ENCODE results near the gene MRPL55. TPM values are rescaled to one million over a fixed set of nuclear protein-coding genes. Genes with fewer than 3 reads are reported as not detected.

Gene MRPL55
- total RNA-seq, 2 donors from 2014 or later = 33.0 to 60.7 TPM

GRCh38 chr1:228074954-228075730 is 34.0 kb downstream of the MRPL55 start:
- no peaks in the 10 kb centered on the region for H3K9me3 ChIP-seq
- TF ChIP-seq, protein P1, sequence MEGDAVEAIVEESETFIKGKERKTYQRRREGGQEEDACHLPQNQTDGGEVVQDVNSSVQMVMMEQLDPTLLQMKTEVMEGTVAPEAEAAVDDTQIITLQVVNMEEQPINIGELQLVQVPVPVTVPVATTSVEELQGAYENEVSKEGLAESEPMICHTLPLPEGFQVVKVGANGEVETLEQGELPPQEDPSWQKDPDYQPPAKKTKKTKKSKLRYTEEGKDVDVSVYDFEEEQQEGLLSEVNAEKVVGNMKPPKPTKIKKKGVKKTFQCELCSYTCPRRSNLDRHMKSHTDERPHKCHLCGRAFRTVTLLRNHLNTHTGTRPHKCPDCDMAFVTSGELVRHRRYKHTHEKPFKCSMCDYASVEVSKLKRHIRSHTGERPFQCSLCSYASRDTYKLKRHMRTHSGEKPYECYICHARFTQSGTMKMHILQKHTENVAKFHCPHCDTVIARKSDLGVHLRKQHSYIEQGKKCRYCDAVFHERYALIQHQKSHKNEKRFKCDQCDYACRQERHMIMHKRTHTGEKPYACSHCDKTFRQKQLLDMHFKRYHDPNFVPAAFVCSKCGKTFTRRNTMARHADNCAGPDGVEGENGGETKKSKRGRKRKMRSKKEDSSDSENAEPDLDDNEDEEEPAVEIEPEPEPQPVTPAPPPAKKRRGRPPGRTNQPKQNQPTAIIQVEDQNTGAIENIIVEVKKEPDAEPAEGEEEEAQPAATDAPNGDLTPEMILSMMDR (IDR thresholded peaks at IDR 0.05) = no peak
- no peak overlapping the region for H3K4me3 ChIP-seq
- no peak overlapping the region for H3K27ac ChIP-seq
- no peak for DNase-seq
- H3K36me3 ChIP-seq = no peaks in the 10 kb centered on the region
- intact Hi-C loops (cut with DNase I) = loop anchor here (5.0 kb wide), 1 partner anchor 68 kb away; the partner anchor contains the start of gene WNT3A
- H3K9ac ChIP-seq (ENCODE audit: low read depth in 2 of 2, low read length in 2 of 2) = no peak overlapping the region
- H3K27me3 ChIP-seq = no peaks in the 10 kb centered on the region
- H3K4me1 ChIP-seq = no peaks in the 10 kb centered on the region

DNA sequence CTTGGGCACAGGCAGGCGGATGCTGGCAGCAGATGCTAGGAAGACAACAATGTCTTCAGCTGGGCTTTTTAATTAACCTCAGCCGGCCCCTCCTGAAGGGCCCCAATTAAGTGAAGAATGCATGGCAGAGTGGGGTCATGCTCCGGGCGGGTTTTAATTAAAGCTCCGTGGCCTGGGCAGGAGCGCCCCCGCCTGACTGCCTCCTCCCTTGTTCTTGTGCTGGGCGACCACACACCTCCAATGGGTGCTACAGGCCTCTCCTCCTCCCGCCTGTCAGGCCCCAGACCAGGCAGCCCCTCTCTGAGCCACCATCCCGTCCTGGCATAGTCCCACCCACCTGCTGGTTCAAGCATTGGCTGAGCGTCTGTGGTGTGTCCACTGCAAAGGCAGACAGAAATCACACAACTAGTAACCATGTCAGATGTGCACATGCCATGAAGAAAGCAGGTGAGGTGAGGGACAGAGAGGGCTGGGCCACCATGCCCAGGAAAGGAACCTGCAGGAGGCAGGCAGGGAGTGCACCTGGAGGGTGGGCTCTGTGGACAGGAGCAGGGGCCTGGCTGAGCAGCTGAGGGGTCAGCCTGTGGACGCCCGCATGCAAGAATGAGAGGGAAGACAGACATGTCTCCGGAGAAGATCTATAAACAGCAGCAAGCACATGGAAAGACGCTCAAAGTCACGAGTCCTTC is 35.1 kb downstream of the MRPL55 start:
- H3K9me3 ChIP-seq = no peaks in the 10 kb centered on the region
- TF ChIP-seq, protein P1 (IDR thresholded peaks at IDR 0.05) = no peak
- intact Hi-C loops (cut with DNase I) = loop anchor here (5.0 kb wide), 1 partner anchor 67 kb away; the partner anchor contains the start of gene WNT3A
- H3K36me3 ChIP-seq = no peaks in the 10 kb centered on the region
- H3K27ac ChIP-seq = no peak overlapping the region
- no peaks in the 10 kb centered on the region for H3K27me3 ChIP-seq
- H3K9ac ChIP-seq (ENCODE audit: low read depth in 2 of 2, low read length in 2 of 2) = no peak overlapping the region
- H3K4me1 ChIP-seq = no peaks in the 10 kb centered on the region
- no peak overlapping the region for H3K4me3 ChIP-seq
- DNase-seq = no peak

GRCh38 chr1:228073061-228073856 is 35.8 kb downstream of the MRPL55 start:
- H3K9ac ChIP-seq (ENCODE audit: low read depth in 2 of 2, low read length in 2 of 2) = no peak overlapping the region
- intact Hi-C loops (cut with DNase I) = loop anchor here (5.0 kb wide), 1 partner anchor 66 kb away; the partner anchor contains the start of gene WNT3A
- no peaks in the 10 kb centered on the region for H3K9me3 ChIP-seq
- TF ChIP-seq, protein P1 (IDR thresholded peaks at IDR 0.05) = no peak
- no peaks in the 10 kb centered on the region for H3K36me3 ChIP-seq
- no peak overlapping the region for H3K27ac ChIP-seq
- H3K4me3 ChIP-seq = no peak overlapping the region
- no peaks in the 10 kb centered on the region for H3K4me1 ChIP-seq
- DNase-seq = no peak
- H3K27me3 ChIP-seq = no peaks in the 10 kb centered on the region

DNA sequence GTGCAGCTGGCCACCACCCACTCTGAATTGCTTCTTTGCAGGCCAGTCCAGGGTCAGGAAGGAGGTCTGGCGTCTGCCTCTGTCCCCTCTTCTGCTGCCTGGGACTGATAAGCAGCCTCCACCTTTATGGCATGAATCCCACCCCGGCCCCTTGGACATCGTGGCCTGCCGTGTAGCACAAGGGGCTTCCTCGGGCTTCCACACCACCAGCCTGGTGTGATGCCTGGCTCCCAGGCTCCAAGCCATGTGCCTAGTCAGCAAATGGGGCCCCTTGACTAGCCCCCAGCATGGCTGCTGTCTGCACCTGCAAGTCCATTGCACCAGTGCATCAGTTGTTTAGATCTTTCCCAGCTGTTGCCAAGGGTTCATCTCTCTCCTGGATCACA is 36.4 kb downstream of the MRPL55 start:
- Histone ChIP-seq H3K36me3 (no peaks in the 10 kb centered on the region), H3K4me3 (no peak overlapping the region), H3K27ac (no peak overlapping the region), H3K27me3 (no peaks in the 10 kb centered on the region), H3K9ac (ENCODE audit: low read depth in 2 of 2, low read length in 2 of 2) (no peak overlapping the region), H3K9me3 (no peaks in the 10 kb centered on the region), H3K4me1 (no peaks in the 10 kb centered on the region)
- TF ChIP-seq, protein P1 (IDR thresholded peaks at IDR 0.05) = no peak
- DNase-seq = no peak
- intact Hi-C loops (cut with DNase I) = loop anchor here (5.0 kb wide), 1 partner anchor 65 kb away; the partner anchor contains the start of gene WNT3A

Data from colonic mucosa (tissue), 4 donors.